Measurements from ENCODE around the gene STXBP6. TPM values are rescaled to one million over a fixed set of nuclear protein-coding genes. Genes with fewer than 3 reads are reported as not detected.

STXBP6 gene
- 34.3 and 37.4 TPM in 2 replicates for total RNA-seq (2014; rRNA removed; shearing (Covaris generic))
- 17.2 and 21.7 TPM in 2 replicates for polyA plus RNA-seq (2015; cell fraction: cytosol; rRNA removed)
- 9.7 and 11.4 TPM in 2 replicates for polyA plus RNA-seq (2015; cell fraction: nucleus; rRNA removed)

- in situ Hi-C loops (cut with HindIII; ENCODE audit: low pct_unique_long_range_greater_than_20kb, low sequenced_read_pairs): no loop called here
Observed at GRCh38 chr14:25049568-25050268, at the start of gene STXBP6. STXBP6 (minus strand) TSS chr14:25050147; CDS start chr14:24974818, 75,329 bp downstream.

DNA sequence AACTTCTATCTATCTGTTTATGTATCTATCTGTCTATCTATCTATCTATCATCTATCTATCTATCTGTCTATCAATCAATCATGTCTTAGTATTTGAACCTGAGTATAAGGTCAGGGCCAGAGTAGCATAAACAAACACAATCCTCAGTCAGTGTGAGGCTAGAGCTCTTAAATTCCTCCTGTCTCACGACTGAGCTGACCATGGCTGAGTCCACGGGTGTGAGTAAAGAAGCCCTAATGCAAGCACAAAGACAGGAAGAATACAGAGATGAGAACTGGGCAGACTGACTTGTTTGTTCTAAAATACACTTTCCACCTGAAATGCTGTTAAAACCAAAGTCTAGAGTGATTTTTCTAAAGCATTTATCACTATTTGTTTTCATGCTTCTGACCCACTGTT lies 47.2 kb upstream of the STXBP6 start:
- in situ Hi-C loops (cut with HindIII; ENCODE audit: low pct_unique_long_range_greater_than_20kb, low sequenced_read_pairs): no loop called here
- no peak for DNase-seq (ENCODE audit: low read depth, low spot score)

More at GRCh38 chr14:25049568-25050268, at the start of gene STXBP6:
- peak; percentile 62 for DNase-seq (ENCODE audit: low read depth, low spot score)

DNA sequence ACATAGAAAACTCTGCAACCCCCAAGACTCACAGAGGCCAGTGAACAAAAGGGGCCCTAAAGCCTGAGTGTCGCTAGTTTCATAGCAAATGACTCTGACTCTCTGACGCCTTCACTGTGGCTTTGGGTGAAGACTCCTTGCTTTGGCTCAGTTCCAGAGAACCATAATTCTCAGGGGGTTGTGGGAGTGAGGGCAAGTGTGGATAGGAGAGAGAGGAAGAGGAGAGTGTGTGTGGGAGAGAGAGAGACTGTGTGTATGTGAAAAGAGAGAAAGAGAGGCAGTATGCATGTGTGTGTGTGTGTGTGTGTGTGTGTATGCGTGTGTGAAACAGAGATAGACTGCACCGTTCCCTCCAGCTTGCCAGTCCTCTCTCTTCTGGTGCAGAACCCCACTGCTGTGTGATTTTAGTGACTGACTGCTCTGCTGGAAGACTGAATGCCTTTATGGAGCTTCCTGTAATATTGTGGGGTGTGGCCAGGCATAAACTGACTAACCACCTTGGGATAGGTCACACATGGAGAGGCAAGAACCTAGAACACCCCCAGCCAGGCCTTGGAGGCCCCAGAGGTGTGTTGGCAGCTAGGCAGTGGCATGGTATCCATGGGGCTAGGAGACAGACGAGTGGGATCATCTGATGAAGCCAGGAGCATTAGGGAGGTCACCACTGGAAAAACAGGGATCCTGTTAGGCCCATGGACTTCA lies 45.9 kb upstream of the STXBP6 start:
- in situ Hi-C loops (cut with HindIII; ENCODE audit: low pct_unique_long_range_greater_than_20kb, low sequenced_read_pairs): no loop called here
- DNase-seq (ENCODE audit: low read depth, low spot score): no peak

GRCh38 chr14:25094171-25094907 lies 44.4 kb upstream of the STXBP6 start:
- in situ Hi-C loops (cut with HindIII; ENCODE audit: low pct_unique_long_range_greater_than_20kb, low sequenced_read_pairs): no loop called here

DNA sequence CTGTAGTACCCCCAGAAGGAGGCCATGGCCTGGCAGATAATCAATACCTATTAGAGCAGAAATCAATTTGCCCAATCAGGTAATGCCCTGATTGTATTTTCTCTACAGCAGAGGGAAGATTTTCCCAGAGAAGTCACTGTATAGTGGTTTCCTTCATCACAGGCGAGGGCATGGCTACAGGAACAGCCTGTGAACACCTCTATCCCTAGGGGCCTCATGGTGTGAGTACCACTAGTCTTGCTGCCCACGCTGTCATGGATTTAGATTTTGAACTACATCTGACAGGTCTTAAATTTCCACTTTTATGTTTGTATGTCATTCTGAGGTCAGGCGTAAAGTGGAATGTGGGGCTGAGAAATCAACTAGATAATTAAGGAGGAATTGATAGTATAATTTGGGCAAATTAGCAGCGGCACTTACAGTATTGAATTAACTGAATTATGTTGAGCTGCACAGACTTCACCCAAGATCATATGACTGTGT lies 42.4 kb upstream of the STXBP6 start:
- DNase-seq (ENCODE audit: low read depth, low spot score): no peak
- in situ Hi-C loops (cut with HindIII; ENCODE audit: low pct_unique_long_range_greater_than_20kb, low sequenced_read_pairs): no loop called here

More at GRCh38 chr14:25094171-25094907, 44.4 kb upstream of the STXBP6 start:
- no peak for DNase-seq (ENCODE audit: low read depth, low spot score)

- DNase-seq (ENCODE audit: low read depth, low spot score): no peak
- in situ Hi-C loops (cut with HindIII; ENCODE audit: low pct_unique_long_range_greater_than_20kb, low sequenced_read_pairs): no loop called here
Observed at GRCh38 chr14:25090716-25091454, 40.9 kb upstream of the STXBP6 start.

- DNase-seq (ENCODE audit: low read depth, low spot score): no peak
- in situ Hi-C loops (cut with HindIII; ENCODE audit: low pct_unique_long_range_greater_than_20kb, low sequenced_read_pairs): no loop called here
Observed at GRCh38 chr14:25090256-25090655, 40.3 kb upstream of the STXBP6 start.

GRCh38 chr14:25089496-25089895 lies 39.5 kb upstream of the STXBP6 start:
- in situ Hi-C loops (cut with HindIII; ENCODE audit: low pct_unique_long_range_greater_than_20kb, low sequenced_read_pairs): no loop called here

DNA sequence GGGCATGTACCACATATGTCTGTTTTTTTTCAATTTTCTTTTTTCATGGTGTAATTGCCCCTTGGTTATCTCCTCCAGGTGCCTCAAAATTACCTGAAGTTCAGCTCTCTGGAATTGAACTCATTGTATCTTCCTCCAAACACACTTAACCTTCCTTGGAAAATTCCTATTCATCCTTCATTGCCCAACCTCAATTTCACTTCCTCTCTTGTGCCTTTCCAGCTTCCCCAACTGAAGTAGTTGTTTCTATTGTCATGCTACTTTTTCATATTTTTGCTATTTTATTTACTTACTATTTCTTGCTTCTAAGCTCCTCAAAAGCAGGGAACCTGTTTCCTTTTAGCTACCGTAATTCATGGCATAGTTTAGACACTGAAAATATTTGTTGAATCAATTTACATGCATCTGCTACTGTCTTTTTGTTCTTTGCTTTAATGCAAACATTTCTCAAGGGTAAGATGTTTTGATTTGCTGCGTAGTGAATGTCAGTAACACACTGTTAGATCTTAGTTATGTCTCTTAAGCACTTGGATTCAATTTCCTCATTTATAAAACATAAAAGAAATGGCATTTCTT lies 37.0 kb upstream of the STXBP6 start:
- in situ Hi-C loops (cut with HindIII; ENCODE audit: low pct_unique_long_range_greater_than_20kb, low sequenced_read_pairs): no loop called here
- no peak for DNase-seq (ENCODE audit: low read depth, low spot score)

More at GRCh38 chr14:25089496-25089895, 39.5 kb upstream of the STXBP6 start:
- no peak for DNase-seq (ENCODE audit: low read depth, low spot score)

GRCh38 chr14:25086081-25086480 lies 36.1 kb upstream of the STXBP6 start:
- no peak for DNase-seq (ENCODE audit: low read depth, low spot score)
- in situ Hi-C loops (cut with HindIII; ENCODE audit: low pct_unique_long_range_greater_than_20kb, low sequenced_read_pairs): no loop called here

DNA sequence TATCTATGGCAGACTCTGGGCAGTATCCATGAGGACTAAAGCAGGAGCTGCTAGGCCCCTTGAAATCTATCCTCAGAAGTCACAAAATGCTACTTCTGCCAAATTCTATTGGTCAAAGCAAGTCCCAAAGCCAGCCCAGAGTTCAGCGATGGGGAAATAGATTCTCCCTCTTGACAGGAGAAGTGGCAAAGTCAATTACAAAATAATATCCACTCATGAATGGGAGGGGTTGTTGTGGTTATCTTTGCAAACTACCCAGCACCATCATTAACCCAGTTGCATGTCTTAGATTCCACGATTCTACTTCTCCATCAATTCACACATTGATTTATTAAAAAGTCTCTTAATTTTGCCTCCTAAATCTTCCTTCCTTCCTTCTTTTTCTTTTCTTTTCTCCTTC lies 30.7 kb upstream of the STXBP6 start:
- DNase-seq (ENCODE audit: low read depth, low spot score): no peak
- in situ Hi-C loops (cut with HindIII; ENCODE audit: low pct_unique_long_range_greater_than_20kb, low sequenced_read_pairs): no loop called here

GRCh38 chr14:25079311-25079710 lies 29.4 kb upstream of the STXBP6 start:
- DNase-seq (ENCODE audit: low read depth, low spot score): no peak
- in situ Hi-C loops (cut with HindIII; ENCODE audit: low pct_unique_long_range_greater_than_20kb, low sequenced_read_pairs): no loop called here

DNA sequence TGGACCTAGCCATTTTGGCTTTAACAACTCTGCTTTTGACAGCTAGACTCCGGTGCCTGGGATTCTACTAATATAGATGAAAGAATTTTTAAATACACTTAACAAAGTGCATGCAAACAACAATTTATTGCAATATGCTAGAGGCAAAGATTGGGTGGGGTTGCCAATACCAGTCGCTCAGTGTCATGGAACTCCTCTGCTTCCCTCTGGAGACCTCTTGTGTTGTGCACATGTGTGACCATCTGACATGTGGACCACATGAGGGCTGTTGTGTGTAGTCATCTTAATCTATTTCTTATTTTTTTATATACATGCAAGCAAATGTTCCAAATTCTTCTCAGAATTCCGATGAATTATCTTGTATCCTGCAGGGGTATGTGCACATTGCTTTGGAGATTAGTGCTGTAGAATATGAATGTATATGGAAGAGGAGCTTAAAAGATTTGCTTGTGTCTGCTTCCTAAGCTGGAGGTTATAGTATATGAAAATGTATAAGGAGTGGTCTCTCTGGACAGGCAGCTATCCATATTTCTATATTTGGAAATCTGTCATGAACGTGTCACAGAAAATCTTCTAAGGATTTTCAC lies 24.2 kb upstream of the STXBP6 start:
- peak; percentile 17 for DNase-seq (ENCODE audit: low read depth, low spot score)
- in situ Hi-C loops (cut with HindIII; ENCODE audit: low pct_unique_long_range_greater_than_20kb, low sequenced_read_pairs): no loop called here

DNA sequence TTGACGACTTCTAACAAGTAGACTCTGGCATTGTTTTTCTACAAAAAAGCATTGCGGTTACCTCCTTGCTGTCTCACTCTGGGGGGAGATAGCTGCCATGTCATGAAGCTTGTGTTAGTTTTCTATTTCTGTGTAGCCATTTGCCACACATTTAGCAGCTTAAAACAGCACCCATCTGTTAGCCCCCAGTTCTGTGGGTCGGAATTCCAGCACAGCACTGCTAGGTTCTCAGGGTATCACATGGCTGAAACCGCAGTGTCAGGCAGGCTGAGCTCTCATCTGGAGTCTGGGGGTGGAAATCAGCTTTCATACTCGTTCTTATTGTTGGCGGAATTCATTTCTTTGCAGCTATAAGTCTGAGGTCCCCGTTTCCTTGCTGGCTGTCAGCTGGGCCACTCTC lies 19.9 kb upstream of the STXBP6 start:
- DNase-seq (ENCODE audit: low read depth, low spot score): no peak
- in situ Hi-C loops (cut with HindIII; ENCODE audit: low pct_unique_long_range_greater_than_20kb, low sequenced_read_pairs): no loop called here

DNA sequence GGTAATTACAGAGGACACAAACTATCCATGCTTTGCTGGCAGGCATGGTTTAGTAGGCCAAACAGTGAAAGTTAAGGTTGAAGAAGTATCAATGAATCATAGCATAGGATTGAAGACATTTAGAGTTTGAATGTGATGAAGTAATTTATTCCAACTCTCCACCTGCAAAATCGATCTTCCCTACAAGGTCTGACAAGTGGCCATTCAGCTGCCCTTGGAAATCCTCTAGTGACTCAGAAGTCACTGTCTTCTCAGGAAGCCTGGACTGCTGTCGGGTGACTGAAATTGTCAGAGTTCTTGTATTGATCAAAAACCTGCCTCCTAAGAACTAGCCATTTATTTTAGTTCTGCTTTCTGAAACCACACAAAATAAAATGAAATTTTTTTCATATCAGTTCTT lies 17.7 kb upstream of the STXBP6 start:
- in situ Hi-C loops (cut with HindIII; ENCODE audit: low pct_unique_long_range_greater_than_20kb, low sequenced_read_pairs): no loop called here
- no peak for DNase-seq (ENCODE audit: low read depth, low spot score)

DNA sequence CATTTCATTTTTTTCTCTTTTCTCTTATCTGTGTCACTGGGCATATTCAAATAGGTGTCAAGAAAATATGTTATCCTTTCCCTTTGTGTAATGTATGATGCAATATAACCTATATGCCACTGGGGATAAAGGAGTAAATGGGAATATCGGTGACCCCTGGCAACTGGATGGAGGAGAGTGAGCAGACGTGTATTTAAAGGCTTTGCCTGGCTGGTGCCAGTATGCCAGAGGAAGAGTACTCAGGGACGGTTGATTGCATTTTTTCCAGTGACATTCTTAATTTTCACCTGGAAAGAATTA lies 12.0 kb upstream of the STXBP6 start:
- DNase-seq (ENCODE audit: low read depth, low spot score): no peak
- in situ Hi-C loops (cut with HindIII; ENCODE audit: low pct_unique_long_range_greater_than_20kb, low sequenced_read_pairs): no loop called here

DNA sequence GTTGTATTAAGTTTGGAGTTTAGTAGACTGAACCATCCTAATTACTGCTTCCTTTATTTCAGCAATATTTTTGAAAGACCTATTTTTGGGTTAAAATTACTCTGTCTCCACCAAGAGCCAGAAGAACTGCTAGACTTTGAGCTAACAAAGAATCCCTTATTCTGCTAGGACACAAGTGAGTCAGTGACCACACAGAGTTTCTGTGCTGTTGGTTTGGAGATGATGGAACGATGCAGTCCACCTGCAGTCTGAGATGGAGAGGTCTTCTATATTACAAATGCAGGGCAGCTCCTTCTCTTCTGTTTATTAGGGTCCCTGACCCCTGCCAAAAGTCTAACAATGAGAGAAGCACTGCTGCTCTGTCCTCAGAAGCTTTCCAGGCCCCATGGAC lies 6.7 kb upstream of the STXBP6 start:
- peak; percentile 42 for DNase-seq (ENCODE audit: low read depth, low spot score)
- in situ Hi-C loops (cut with HindIII; ENCODE audit: low pct_unique_long_range_greater_than_20kb, low sequenced_read_pairs): no loop called here

Data from SK-MEL-5 (cell line).